Activated naive CD4-positive, alpha-beta T cell treated with anti-CD3 and anti-CD28 coated beads, Interleukin-2, amount 50 U/mL, for 16 hours (primary cell): ENCODE data around the gene CEACAM8.
"Not testable (repeated sequence)": the region's sequence is repeated elsewhere in the genome, so short reads cannot be mapped to it uniquely, and the experiment has no call there.

Experiments
- DNase-seq: peaks from one replicate; pipeline ENCODE4 v3.0.0-alpha.2; 2020

CEACAM8 gene

DNA sequence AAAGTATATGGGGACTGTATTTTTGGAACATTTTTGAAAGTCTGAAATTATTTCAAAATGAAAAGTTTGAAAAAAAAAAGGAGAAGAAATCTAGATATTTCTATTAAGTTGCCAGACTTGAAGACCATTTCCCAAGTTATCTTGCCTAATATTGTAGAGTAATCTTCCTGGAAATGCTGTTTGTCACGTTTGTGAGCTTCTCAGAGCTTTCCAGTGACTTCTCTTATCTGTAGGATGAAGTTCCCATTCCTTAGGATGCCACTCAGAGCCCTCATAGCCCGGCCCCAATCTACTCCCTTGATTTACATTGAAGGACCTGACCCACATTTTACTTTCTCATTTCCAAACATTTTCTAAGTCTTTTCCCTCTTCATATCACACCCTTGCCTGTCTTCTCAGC lies 23.6 kb downstream of the CEACAM8 start:
- no peak for DNase-seq

DNA sequence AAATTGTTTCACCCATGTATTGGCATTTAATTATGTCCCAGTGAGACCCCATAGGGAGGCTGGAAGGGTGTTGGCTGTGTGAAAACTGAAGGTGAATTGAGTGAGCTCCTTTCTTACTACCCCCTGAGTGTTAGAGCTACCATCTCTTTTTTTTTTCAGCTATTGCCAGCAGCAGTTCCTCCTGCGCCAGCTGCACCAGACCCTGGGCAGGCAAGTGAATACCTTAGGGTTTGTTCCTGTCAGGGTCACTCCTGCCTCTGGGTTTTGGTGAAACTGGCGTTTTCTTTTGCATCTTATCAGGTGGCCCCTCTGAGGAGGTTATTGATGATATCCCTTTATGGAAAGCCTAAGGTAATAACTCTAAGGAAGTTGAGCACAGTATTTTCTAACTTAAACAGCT lies 25.5 kb downstream of the CEACAM8 start:
- DNase-seq = no peak

- no peak for DNase-seq
These were observed 26.7 kb downstream of the CEACAM8 start for GRCh38 chr19:42568006-42568405.

GRCh38 chr19:42567567-42567966 lies 27.2 kb downstream of the CEACAM8 start:
- DNase-seq = no peak

GRCh38 chr19:42563352-42564210 lies 31.1 kb downstream of the CEACAM8 start:
- DNase-seq = no peak

DNA sequence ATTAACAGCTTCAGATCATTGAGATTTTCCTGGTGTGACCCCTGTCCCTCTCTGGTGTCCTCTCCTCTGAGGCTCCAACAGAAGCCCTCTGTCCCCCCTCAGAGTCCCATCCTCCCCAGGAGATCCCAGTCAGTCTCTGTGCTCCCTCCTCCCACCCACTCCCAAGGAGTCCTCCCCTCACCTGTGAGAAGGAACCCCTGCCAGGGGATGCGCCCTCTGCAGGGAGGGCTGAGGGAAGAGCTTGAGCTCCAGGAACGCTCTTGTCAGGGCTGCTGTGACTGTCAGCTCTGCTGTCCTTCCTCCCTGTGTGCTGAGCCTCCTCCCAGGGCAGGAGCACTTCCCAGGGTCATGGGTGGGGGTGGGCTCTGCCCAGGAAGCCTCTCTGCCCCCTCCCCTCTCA lies 33.2 kb downstream of the CEACAM8 start:
- no peak for DNase-seq

- no peak for DNase-seq
These were observed 34.0 kb downstream of the CEACAM8 start for GRCh38 chr19:42560731-42561130.

DNA sequence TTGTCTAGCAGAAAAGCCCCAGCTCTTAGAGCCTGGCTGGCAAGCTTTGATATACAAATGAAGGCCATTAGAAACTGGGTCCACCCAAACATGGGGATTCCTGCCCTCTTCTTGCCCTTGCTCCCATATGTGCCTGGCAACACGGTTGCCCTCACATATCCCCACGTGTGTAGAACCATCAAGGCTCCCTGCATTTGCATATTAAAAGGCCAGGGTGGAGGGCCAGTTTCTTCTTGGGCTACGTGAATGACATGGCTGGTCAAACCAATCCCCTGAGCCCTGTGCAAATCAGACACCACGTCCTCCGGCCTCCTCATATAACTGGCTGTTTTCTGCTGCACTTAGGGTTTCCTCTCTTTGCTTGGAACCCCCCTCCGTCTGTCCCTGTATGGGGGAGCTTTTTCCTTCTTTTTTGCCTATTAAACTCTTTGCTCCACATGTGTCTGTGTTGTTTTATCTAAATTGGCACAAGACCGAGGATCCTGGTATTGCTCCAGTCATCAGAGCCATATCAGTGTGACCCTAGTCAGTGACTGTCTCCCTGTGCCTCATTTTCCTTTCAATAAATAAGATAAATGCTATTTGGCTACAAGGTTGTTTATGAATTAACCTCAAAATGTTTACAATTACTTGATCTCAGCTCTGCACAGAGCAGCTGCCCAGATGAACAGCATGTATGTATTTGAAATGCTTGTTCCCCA lies 36.1 kb downstream of the CEACAM8 start:
- no peak for DNase-seq

- not testable (repeated sequence) for DNase-seq
These were observed 37.3 kb downstream of the CEACAM8 start for GRCh38 chr19:42557386-42557871.

DNA sequence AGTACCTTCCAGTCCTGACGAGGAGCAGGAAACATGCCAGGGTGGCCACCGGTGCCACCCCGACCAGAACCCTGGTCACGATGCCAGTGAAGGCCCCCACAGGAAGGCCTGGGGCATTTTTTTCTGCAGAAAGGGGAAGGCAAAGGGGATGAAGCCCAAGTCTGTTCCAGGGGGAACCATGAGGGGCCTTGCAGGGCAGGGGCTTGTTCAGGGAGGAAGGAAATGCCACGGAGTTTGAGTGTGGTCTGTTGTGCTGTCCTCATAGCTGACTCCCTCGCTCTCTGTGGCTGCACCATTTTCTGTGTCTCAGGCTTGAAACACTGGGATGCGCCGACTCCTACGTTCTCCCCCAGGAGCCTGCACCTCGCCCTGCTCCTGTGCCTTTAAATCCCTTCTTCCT lies 38.9 kb downstream of the CEACAM8 start:
- DNase-seq = no peak

DNA sequence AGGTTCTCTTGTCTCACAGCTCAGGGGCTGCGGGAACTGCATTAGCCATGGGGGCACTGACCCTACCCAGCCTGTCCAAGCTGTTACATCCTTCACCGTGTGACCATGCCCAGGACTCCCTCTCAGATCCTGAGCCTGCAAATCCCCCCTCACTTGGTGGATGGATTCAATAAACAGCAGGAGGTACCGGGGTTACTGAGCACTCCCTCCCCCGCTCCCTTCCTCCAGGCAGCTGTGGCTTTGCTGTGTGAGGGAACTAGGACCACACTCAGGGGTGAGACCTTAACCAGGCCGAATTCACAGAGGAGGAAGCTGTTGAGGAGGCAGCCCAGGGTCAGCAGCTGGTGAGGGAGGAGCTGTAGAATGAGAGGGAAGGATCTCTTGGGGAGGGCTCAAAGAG lies 39.4 kb downstream of the CEACAM8 start:
- no peak for DNase-seq

GRCh38 chr19:42554046-42554575 lies 40.6 kb downstream of the CEACAM8 start:
- DNase-seq = no peak

- no peak for DNase-seq
These were observed 41.3 kb downstream of the CEACAM8 start for GRCh38 chr19:42553292-42554045.

- no peak for DNase-seq
These were observed 42.3 kb downstream of the CEACAM8 start for GRCh38 chr19:42552086-42553065.

GRCh38 chr19:42550521-42550920 lies 44.2 kb downstream of the CEACAM8 start:
- not testable (repeated sequence) for DNase-seq

GRCh38 chr19:42549067-42549466 lies 45.7 kb downstream of the CEACAM8 start:
- DNase-seq = not testable (repeated sequence)

GRCh38 chr19:42548552-42548951 lies 46.2 kb downstream of the CEACAM8 start:
- no peak for DNase-seq

GRCh38 chr19:42547929-42548328 lies 46.8 kb downstream of the CEACAM8 start:
- DNase-seq = no peak

DNA sequence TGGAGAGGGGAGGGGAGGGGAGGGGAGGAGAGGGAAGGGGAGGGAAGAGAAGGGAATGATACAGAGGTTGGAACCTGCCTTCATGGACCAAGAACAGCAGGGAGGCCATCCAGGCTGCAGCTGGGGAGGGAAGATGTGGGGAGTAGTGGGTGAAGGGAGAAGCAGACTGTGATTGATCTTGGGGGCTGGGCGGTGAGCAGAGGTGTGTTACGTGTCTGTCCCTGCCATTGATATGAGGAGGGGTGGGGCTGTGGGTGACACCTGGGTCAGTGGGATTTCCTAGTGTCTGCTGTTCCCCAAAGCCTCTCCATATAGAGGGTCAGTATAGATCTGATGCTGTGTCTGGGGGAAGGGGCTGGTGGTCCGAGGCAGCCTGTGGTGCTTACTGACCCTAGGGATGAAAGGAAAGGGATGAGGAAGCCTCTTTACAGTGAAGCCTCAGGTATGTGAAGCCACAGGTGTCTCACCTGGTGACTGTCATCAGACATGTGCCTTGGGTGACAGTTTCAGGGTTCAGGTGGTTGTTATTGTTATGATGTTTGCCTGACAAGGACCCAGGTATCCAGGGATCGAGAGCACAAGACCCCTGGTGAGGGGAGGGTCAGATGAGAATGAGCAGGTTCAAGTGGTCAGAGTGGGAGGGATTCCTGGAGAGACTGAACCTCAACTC lies 47.8 kb downstream of the CEACAM8 start:
- DNase-seq = no peak

DNA sequence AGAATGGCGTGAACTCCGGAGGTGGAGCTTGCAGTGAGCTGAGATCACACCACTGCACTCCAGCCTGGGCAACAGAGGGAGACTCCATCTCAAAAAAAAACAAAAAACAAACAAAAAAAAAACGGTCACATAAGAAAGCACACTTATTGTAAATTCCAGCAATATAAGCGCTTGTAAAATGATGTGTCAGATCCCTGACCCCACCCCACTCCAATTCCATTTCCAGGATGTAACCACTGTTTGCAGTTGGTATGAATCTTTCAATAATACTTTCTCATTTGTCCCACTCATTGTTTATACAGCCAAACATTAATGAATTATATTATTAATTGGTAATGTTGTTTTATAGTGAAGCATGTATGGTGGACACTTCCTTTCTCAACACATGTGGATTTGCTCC lies 50.6 kb downstream of the CEACAM8 start:
- no peak for DNase-seq

DNA sequence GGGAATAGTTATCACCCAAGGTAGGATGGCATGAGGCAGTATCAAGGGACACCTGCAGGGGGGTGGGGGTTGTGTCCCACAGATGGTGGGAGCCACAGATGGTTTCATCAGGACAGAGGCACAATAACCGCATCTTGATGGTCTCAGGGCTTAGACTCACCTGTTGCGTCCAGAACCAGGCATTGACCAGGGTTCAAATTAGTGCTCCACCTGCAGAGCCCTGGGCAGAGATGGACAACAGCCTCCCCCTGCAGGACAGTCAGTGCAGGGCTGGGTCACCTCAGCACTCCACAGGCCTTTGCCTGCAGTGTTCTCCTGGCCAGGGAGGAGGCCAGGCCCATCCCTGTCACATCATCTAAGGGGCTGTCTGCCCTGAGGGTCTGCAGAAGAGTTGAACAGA lies 51.9 kb downstream of the CEACAM8 start:
- no peak for DNase-seq
